HFF-Myc (cell line): ENCODE data around the gene LTF.
A peak's percentile ranks its signal among the peaks of the same experiment; 100 is the strongest.
"Not testable (repeated sequence)": the region's sequence is repeated elsewhere in the genome, so short reads cannot be mapped to it uniquely, and the experiment has no call there.

ENCODE experiments used
- DNase-seq: peaks from one replicate; pipeline ENCODE4 v3.0.0-alpha.2; 2011; ENCODE audit warnings: low read depth; ENCODE audit errors: extremely low read depth
- H3K4me3 ChIP-seq: replicated peaks from 2 replicates; pipeline ENCODE4 v1.5.1; 2011; ENCODE audit warnings: low read depth, mild to moderate bottlenecking, control low read depth, low read length
- TF ChIP-seq, protein P1 (sequence below): IDR thresholded peaks from 2 replicates; pipeline ENCODE4 v1.5.1; 2012; ENCODE audit warnings: mild to moderate bottlenecking, low read depth, low read length, control low read depth; ENCODE audit errors: missing control alignments

LTF gene

DNA sequence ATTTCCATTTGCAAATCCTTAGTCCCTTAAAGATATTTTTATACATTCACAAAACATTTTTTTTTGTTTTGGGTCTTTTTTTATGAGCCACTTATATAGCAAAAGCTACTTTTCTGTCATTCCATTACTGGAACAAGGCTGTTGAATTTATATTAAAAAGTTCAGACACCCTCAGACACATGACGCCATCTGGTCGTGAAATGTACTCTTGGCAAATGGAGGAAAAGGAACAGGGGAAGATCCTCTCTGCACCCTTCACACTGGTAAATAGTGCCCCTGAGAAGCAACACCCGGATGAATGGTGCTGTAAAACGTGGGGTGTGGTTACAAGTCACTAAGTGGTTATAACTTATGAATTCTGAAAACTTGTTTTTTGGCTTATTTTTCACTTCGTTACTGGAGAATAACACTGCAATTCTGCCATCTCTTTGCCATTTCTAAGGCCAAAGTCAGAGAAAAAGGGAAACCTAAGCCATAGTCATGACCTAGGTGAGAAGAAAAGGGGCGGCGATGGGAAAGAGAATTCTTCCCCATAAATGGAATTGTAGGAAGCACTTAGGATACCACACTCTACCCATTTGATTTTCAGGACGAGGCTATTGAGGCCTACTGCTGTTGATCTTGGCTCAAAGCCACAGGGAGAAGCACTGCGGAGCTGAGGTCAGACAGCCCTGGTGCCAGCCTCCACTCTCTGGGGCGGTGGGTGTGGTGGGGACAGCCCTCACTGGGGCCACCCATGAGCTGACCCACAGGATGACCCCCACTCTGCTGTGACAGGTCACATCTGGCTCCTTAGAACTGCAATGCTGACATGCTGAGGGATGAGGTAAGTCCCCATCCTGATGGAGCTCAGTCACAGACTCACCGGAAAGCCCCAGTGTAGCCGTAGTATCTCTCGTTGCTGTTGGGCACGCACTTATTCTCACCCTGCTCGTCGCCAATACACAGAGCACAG lies 21.9 kb downstream of the LTF start:
- H3K4me3 ChIP-seq, result no peak overlapping the region
- TF ChIP-seq, protein P1, sequence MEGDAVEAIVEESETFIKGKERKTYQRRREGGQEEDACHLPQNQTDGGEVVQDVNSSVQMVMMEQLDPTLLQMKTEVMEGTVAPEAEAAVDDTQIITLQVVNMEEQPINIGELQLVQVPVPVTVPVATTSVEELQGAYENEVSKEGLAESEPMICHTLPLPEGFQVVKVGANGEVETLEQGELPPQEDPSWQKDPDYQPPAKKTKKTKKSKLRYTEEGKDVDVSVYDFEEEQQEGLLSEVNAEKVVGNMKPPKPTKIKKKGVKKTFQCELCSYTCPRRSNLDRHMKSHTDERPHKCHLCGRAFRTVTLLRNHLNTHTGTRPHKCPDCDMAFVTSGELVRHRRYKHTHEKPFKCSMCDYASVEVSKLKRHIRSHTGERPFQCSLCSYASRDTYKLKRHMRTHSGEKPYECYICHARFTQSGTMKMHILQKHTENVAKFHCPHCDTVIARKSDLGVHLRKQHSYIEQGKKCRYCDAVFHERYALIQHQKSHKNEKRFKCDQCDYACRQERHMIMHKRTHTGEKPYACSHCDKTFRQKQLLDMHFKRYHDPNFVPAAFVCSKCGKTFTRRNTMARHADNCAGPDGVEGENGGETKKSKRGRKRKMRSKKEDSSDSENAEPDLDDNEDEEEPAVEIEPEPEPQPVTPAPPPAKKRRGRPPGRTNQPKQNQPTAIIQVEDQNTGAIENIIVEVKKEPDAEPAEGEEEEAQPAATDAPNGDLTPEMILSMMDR, result peak; percentile 58
- DNase-seq, result peak; percentile 16

DNA sequence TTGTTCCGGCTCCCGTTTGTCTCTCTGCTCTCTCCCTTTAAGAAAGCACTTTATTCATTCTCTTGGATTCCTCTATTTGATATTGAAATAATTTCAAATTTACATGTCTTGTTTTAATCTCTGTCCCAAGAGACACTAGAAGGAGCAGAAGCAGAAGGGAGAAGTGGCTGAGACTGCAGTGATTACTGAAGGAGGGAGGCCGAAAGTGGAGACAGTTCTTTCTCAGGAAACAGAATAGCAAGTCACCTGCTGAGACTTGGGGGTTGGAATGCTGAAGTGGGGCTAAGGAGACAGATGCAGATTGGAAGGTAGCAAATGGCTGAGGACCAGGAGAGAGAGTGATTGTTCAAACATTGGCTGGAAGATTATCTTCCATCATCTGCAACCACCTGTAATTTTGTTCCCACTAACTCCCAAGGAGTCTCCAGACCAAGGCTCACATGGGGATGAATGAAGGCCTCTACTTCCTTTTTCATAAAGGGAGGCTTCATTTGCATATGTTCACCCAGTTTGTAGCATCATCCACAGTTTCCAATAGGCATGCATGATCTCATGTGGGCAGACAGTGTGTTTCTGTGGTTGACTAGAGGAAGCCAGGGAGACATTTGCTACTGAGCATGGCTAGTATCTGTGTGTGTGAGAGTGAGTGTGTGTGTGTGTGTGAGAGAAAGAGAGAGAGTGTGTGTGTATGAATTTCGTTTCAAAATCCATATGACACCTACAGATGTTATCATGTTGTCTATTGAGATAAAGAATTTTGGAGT lies 24.0 kb downstream of the LTF start:
- no peak overlapping the region for H3K4me3 ChIP-seq
- TF ChIP-seq, protein P1, result no peak
- no peak for DNase-seq

DNA sequence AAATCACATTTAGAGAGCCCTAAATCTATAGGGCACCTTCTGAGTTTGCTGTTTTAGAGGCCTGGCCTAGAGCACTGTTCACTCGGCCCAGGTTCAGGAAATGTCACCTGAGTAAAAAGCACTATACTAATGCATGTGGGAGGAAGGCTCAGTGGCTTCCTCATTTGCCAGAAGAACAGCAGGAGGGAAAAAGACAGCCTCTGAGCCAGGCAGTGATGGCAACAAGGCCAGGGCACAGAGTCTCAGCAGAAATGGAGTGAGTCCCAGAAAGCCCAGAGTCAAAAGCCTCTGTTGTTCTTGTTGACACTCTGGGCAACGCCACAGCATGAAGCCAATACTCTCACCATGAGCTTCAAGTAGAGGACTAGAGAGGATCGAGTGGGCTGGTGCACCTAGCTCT lies 25.9 kb downstream of the LTF start:
- TF ChIP-seq, protein P1, result no peak
- H3K4me3 ChIP-seq, result no peak overlapping the region
- no peak for DNase-seq

DNA sequence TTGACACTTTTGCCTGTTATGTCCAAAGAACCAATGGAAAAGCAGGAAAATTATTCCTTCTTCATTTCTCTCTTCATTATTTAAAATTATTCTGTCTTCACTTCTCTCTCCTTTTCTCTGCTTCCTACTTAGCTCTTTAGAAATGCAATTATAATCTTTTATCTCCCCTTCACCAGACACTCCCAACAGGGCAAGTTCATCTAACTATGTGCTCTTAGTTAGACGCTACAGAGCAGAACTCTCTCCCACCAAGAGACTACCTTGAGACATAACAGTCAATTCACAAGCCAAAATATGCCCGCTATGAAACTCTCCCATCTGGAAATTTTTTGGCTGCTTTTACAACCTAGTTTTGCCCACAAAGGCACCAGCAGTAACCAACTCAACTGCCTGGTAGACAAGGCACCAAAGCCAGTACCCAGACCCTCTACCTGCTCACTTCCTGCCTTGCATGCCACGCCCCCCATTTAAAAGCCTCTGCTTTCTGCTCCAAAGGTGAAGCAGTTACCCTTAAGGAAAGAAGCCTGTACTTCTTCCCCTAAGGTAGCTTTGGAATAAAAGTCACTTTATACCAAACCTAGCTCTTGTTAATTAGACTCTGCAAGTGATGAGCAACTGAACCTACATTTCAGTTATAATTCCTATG lies 29.5 kb downstream of the LTF start:
- TF ChIP-seq, protein P1, result no peak

DNA sequence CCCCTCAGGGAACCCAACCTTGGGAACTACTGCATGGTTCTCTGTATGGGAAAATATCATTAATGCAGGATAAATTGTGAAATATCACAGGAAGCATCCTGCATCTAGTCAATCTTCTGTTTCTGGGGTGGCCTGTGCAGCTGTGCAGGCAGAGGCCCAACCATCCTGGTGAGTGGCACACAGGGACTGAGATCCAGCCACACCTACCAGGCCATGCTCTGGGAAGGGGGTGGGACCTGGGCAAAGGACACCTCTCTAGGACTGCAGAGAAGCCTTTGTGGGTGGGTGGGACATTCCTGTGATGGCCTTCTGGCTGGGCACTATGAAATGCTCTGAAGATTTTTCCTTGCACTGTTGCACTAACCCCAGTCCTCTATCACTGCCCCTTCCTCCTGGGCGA lies 30.9 kb downstream of the LTF start:
- H3K4me3 ChIP-seq, result no peak overlapping the region
- DNase-seq, result no peak
- TF ChIP-seq, protein P1, result no peak

More for the DNA sequence above, 29.5 kb downstream of the LTF start:
- H3K4me3 ChIP-seq, result no peak overlapping the region
- no peak for DNase-seq

DNA sequence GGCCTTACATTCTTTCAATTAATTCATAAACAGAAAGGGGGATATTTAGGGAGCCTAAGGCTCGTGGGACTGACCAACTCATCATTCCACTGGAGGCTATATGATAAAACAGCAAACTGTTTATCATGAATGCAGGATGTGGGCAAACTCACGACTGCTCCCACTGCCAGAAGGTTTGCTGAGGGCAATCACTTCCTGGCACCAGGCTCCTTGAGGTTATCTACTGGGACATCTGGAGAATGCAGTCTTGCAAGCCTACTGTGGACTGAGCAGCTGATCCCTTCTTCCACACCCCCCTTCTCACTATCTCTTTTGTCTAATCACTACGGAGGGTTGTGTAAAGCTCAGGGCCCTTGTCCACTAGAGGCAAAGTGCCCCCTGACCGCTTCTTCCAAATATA lies 31.6 kb downstream of the LTF start:
- not testable (repeated sequence) for DNase-seq, H3K4me3 ChIP-seq

DNA sequence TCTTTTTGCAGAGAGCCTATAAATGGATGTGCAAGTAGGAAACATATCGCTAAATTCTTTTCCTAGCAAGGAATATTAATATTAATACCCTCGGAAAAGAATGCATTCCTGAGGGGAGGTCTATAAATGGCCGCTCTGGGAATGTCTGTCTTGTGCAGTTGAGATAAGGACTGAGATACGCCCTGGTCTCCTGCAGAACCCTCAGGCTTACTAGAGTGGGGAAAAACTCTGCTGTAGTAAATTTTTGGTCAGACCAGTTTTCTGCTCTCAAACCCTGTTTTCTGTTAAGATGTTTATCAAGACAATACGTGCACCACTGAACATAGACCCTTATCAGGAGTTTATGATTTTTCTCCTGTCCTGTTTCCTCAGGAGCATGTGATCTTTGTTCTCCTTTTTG lies 32.8 kb downstream of the LTF start:
- not testable (repeated sequence) for DNase-seq, H3K4me3 ChIP-seq

DNA sequence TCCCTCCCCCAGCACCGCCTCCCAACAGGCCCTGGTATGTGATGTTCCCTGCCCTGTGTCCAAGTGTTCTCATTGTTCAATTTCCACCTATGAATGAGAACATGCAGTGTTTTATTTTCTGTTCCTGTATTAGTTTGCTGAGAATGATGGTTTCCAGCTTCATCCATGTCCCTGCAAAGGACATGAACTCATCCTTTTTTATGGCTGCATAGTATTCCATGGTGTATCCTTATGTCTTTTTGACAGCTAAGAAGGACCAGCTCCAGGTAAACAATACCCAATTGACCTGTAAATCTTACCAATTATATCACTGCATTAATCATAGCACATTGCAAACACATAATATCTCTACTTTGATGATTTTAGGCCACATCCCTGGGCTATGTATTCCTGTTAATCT lies 33.8 kb downstream of the LTF start:
- not testable (repeated sequence) for H3K4me3 ChIP-seq, DNase-seq
